ENCODE results near the gene ATP6V0B.

Gene ATP6V0B

DNA sequence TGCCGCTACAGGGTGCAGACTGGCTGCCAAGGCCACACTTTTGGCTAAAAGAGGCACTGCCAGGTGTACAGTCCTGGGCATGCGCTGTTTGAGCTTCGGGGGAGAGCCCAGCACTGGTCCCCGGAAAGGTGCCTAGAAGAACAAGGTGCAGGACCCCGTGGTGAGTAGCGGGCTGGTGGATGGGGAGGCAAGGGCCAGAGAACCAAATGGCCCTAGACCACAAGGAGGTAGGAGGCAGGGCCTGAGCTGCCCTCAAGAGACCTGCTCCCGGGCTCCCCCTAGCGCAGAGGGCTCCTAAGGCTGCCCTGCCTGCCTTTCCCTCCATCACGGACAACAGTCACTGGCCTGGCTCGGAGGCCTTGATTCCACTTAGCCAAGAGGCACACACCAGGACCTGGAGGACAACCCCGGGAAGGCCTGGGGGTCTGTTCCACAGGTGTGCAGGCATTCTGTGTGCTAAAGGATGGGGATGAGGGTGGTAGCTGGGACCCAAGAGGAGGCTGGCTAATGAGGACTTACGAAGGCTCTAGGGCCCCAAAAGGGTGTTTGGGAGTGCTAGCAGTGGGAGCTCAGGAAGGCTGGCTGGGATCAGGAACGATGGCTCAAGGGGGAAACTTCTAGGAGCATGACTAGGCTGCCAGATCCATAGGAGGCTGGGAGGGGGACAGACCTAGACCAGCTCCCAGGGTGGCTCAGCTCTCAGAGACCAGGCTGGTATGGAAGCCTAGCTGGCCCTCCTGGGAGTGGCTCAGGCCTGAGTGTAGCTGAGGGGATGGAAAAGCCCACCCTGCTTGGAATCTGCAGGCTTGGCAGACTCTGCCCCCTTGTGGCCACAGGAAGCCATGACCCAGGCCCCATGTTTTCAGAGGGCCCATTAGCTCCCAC is 40.4 kb upstream of the ATP6V0B start:
- Histone ChIP-seq H3K27ac (no peak overlapping the region), H3K4me2 (peak overlapping the region; percentile 33; the same call in 1 of the 2 replicates), H3K9ac (no peak overlapping the region)

GRCh38 chr1:43934986-43935324 is 39.8 kb upstream of the ATP6V0B start:
- H2AFZ ChIP-seq (ENCODE audit: low read depth), result no peak overlapping the region

More for the DNA sequence above, 40.4 kb upstream of the ATP6V0B start:
- Histone ChIP-seq H3K27me3 (ENCODE audit: insufficient read depth, low read depth) (no peaks in the 10 kb centered on the region), H3K4me3 (IDR thresholded peaks at IDR 0.05; ENCODE audit: insufficient read depth, low read depth, low read length) (no peak overlapping the region), H3K79me2 (ENCODE audit: insufficient read depth, low read depth) (no peaks in the 10 kb centered on the region), H3K4me1 (ENCODE audit: low read depth, poor library complexity, severe bottlenecking) (peaks cover 52% of the 10 kb centered on the region), H4K20me1 (ENCODE audit: insufficient read depth) (no peaks in the 10 kb centered on the region), H3K36me3 (ENCODE audit: insufficient read depth) (no peaks in the 10 kb centered on the region), H2AFZ (ENCODE audit: low read depth) (no peak overlapping the region)
- TF ChIP-seq, protein P1, sequence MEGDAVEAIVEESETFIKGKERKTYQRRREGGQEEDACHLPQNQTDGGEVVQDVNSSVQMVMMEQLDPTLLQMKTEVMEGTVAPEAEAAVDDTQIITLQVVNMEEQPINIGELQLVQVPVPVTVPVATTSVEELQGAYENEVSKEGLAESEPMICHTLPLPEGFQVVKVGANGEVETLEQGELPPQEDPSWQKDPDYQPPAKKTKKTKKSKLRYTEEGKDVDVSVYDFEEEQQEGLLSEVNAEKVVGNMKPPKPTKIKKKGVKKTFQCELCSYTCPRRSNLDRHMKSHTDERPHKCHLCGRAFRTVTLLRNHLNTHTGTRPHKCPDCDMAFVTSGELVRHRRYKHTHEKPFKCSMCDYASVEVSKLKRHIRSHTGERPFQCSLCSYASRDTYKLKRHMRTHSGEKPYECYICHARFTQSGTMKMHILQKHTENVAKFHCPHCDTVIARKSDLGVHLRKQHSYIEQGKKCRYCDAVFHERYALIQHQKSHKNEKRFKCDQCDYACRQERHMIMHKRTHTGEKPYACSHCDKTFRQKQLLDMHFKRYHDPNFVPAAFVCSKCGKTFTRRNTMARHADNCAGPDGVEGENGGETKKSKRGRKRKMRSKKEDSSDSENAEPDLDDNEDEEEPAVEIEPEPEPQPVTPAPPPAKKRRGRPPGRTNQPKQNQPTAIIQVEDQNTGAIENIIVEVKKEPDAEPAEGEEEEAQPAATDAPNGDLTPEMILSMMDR (conservative IDR thresholded peaks at IDR 0.05; ENCODE audit: low read depth, low read length), result peak; percentile 92

GRCh38 chr1:43935711-43936427 is 38.9 kb upstream of the ATP6V0B start:
- Histone ChIP-seq H3K27me3 (ENCODE audit: insufficient read depth, low read depth) (no peaks in the 10 kb centered on the region), H3K4me1 (ENCODE audit: low read depth, poor library complexity, severe bottlenecking) (peaks cover 37% of the 10 kb centered on the region), H4K20me1 (ENCODE audit: insufficient read depth) (no peaks in the 10 kb centered on the region), H2AFZ (ENCODE audit: low read depth) (no peak overlapping the region), H3K4me3 (IDR thresholded peaks at IDR 0.05; ENCODE audit: insufficient read depth, low read depth, low read length) (no peak overlapping the region), H3K4me2 (no peak overlapping the region), H3K36me3 (ENCODE audit: insufficient read depth) (no peaks in the 10 kb centered on the region), H3K79me2 (ENCODE audit: insufficient read depth, low read depth) (no peaks in the 10 kb centered on the region), H3K27ac (no peak overlapping the region), H3K9ac (no peak overlapping the region)
- TF ChIP-seq, protein P1 (conservative IDR thresholded peaks at IDR 0.05; ENCODE audit: low read depth, low read length), result no peak

More at GRCh38 chr1:43934986-43935324, 39.8 kb upstream of the ATP6V0B start:
- no peaks in the 10 kb centered on the region for H3K36me3 ChIP-seq (ENCODE audit: insufficient read depth)
- no peaks in the 10 kb centered on the region for H4K20me1 ChIP-seq (ENCODE audit: insufficient read depth)
- TF ChIP-seq, protein P1 (conservative IDR thresholded peaks at IDR 0.05; ENCODE audit: low read depth, low read length), result no peak; the same call in 1 of the 2 replicates
- H3K4me1 ChIP-seq (ENCODE audit: low read depth, poor library complexity, severe bottlenecking), result peaks cover 46% of the 10 kb centered on the region
- no peak overlapping the region for H3K4me2 ChIP-seq
- H3K27me3 ChIP-seq (ENCODE audit: insufficient read depth, low read depth), result no peaks in the 10 kb centered on the region
- H3K79me2 ChIP-seq (ENCODE audit: insufficient read depth, low read depth), result no peaks in the 10 kb centered on the region
- no peak overlapping the region for H3K4me3 ChIP-seq (IDR thresholded peaks at IDR 0.05; ENCODE audit: insufficient read depth, low read depth, low read length)
- H3K27ac ChIP-seq, result no peak overlapping the region
- no peak overlapping the region for H3K9ac ChIP-seq

GRCh38 chr1:43936431-43937151 is 38.2 kb upstream of the ATP6V0B start:
- no peaks in the 10 kb centered on the region for H3K27me3 ChIP-seq (ENCODE audit: insufficient read depth, low read depth)
- H4K20me1 ChIP-seq (ENCODE audit: insufficient read depth), result no peaks in the 10 kb centered on the region
- no peak overlapping the region for H3K27ac ChIP-seq
- H3K4me3 ChIP-seq (IDR thresholded peaks at IDR 0.05; ENCODE audit: insufficient read depth, low read depth, low read length), result no peak overlapping the region
- H2AFZ ChIP-seq (ENCODE audit: low read depth), result no peak overlapping the region
- no peak overlapping the region for H3K9ac ChIP-seq
- H3K4me1 ChIP-seq (ENCODE audit: low read depth, poor library complexity, severe bottlenecking), result peaks cover 30% of the 10 kb centered on the region
- H3K4me2 ChIP-seq, result no peak overlapping the region
- TF ChIP-seq, protein P1 (conservative IDR thresholded peaks at IDR 0.05; ENCODE audit: low read depth, low read length), result no peak
- no peaks in the 10 kb centered on the region for H3K36me3 ChIP-seq (ENCODE audit: insufficient read depth)
- no peaks in the 10 kb centered on the region for H3K79me2 ChIP-seq (ENCODE audit: insufficient read depth, low read depth)
